GM18870 (cell line): ENCODE measurements around the gene LAMP1.
"Not testable (repeated sequence)": the region's sequence is repeated elsewhere in the genome, so short reads cannot be mapped to it uniquely, and the experiment has no call there.

Source experiments
- ATAC-seq: cut with Tn5 transposase; IDR thresholded peaks from one replicate; pipeline ENCODE4 v1.9.1; 2021; ENCODE audit warnings: moderate library complexity; ENCODE audit not compliant: unreplicated experiment

Gene LAMP1

DNA sequence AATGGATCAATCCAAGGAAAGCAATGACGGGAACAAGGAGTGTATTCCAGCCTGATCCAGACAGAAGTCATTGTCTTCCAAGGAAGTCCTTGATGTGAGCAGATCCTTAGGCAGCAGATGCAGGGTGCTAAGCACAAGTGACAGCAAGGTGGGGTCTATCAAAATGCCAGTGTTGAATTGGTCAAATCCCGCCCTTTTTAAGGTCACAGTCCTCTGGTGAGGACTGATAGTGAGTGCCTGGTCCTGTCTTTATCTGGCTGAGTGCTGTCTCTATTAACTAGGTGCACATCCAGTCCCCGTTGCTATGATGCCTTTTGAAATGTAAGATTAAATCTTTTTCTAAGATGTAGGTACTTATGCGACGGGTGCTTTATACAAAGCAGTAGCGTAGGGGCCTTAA is 1.3 kb upstream of the LAMP1 start:
- no peak for ATAC-seq

DNA sequence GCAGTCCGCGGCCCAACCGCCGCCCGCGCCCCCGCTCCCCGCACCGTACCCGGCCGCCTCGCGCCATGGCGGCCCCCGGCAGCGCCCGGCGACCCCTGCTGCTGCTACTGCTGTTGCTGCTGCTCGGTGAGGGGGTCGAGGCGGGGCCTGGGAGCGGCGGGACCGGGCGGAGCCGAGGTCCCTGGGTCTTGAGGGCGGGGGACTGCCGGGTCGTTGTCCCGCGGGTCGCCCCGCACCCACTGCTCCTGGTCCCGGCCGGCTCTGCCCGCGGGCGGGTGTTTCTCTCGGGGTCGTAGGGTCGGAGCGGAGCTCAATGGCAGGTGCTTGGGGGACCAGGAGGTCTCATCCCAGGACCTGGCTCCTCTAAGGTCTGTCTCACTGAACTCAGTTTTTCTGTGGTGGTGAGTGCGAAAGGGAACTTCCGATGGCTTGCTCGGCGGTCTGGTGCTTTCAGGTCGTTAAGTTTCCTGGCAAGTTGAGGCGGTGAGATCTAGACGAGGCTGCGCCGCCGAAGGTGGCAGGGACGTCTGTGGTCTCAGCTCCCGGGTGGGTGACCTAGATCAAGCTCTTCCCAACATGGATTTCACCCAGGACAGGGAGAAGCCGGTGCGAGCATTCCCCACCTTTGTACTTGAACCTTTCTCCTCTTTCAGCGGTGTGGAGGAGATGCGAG is 467 bp downstream of the LAMP1 start:
- ATAC-seq, result peak; percentile 28

DNA sequence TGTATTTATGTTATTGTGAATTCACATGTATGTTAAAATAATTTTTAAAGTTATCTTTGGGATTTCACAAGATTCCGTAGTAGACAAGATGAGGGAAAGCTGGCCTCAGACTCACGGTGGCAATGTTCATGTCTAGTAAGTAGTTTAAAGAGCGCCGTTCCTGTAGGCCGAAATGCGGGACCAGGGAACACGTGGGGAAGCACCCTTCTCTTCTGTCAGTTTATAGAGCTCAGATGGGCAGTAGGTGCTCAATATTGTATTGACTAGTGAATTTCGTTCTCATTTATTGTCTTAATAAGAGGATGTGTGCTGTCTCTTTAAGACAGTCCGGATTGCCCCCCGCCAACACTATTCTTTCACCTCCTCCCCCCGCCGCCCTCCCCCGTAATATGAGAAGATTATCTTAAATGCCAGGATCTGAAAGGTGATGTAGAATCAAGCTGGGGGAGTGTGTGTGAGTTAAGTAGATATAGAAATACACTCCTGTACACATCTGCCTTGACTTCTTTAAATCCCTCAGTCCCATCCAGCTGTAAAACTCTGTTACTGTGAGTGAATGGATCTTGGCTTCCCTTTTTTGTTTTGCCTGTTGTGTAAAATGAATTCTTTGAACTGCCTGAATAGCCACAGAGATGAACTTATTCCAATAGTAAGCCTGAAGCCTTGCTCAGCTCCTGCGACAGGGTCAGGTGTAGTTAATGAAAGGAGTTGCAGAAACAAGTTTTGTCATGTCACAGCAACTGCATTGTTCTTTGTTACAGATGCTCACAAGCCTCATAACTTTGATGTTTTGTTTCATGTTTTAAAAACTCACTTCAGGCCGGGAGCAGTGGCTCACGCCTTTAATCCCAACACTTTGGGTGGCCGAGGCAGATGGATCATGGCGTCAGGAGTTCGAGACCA is 1.3 kb downstream of the LAMP1 start:
- no peak for ATAC-seq

DNA sequence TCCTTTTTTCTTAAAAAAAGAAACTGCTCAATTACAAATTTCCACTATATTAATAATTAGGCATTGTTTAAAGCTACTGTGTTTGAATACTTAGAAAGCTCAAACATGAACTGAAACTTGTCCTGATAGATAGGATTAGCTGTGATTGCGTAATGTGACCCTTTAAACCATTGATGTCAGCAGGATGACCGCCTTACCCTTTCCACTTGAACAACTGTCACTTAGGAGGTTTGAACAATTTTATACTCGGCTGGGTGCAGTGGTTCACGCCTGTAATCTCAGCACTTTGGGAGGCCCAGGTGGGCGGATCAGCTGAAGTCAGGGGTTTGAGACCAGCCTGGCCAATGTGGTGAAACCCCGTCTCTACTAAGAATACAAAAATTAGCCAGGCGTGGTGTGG is 2.9 kb downstream of the LAMP1 start:
- ATAC-seq, result no peak

DNA sequence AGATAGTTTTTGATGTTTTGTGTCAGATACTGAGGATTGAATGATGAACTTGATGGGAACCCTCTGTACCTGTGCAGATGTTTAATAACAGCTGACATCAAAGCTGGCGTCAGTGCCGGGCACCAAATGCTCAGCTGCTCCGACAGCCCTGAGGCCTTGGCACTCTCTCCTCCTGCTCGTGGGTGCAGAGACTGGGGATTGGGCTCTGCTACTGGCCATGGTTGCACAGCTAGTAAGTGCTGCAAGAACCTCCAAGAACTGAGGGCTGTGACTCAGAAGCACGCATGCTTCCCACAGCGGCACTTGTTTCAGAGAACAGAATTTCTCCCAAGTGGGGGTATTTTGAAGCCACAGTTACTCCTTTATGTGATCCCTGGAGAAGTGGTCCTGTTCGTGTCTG is 5.9 kb downstream of the LAMP1 start:
- ATAC-seq, result no peak

DNA sequence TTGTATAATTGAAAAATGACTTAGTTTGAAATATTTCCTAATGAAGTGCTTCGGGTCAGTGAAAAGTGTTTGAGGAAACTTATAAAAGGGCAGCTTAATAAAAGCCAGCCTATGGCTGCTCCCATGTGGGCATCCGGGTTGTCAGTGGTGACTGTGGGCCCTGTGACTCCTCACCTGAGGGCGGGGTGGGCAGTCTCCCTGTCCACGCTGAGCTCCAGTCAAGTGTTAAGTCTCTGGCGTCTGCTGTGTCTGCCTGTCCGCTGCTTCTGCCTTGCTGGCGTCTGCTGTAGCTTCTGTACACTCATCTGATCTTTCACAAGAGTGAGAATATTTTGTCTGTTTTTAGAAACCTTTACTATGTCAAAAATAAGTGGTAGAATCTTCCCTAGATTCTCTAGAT is 7.1 kb downstream of the LAMP1 start:
- no peak for ATAC-seq

DNA sequence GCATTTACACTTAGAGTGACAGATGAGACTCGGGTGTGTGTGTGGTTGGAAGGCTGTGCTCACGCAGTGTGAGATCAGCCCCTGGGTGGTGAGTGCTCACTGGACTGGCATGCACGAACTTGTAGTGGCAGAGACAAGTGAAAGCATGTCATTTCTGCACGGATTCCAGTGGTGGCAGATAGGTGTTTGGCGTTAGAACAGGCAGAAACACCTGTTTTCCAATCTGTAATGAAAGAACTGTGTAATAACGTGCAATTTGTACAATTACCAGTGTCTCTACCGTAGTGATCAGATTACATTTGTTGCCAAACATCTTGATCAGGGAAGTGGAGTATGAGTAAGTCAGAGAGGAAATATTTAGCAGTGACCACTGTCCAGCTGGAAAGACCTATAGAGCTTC is 8.2 kb downstream of the LAMP1 start:
- ATAC-seq, result no peak

DNA sequence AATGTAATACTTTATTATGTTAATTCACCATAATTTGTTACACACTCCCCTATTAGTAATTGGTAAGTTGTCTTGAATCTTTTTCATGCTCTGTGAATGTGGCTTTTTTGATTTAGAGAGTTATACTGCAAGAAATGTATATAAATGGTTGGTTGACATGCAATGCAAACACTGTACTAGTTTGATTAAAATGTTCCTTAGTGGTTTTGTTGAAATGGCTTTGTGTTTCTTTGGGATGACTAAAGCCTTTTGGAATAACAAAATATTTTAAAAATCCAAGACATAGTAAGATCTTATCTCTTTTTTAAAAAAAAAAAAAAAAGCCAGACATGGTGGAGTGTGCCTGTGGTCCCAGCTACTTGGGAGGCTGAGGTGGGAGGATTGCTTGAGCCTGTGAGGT is 10.5 kb downstream of the LAMP1 start:
- ATAC-seq, result no peak

DNA sequence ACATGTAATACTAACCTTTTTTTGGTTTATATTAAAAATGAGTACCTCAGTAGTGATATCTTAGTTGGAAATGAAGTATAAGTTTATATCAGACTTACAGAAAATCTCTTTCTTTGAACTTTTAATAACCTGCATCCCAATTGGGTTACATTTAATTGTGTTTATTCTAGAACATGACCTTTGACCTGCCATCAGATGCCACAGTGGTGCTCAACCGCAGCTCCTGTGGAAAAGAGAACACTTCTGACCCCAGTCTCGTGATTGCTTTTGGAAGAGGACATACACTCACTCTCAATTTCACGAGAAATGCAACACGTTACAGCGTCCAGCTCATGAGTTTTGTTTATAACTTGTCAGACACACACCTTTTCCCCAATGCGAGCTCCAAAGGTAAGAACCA is 12.4 kb downstream of the LAMP1 start:
- ATAC-seq, result no peak

DNA sequence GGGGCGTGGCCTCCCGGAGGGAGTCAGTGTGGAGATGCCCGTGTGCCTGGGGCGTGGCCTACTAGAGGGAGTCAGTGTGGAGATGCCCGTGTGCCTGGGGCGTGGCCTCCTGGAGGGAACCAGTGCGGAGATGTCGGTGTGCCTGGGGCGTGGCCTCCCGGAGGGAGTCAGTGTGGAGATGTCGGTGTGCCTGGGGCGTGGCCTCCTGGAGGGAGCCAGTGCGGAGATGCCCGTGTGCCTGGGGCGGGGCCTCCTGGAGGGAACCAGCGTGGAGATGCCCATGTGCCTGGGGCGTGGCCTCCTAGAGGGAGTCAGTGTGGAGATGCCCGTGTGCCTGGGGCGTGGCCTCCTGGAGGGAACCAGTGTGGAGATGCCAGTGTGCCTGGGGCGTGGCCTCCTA is 17.1 kb downstream of the LAMP1 start:
- not testable (repeated sequence) for ATAC-seq

DNA sequence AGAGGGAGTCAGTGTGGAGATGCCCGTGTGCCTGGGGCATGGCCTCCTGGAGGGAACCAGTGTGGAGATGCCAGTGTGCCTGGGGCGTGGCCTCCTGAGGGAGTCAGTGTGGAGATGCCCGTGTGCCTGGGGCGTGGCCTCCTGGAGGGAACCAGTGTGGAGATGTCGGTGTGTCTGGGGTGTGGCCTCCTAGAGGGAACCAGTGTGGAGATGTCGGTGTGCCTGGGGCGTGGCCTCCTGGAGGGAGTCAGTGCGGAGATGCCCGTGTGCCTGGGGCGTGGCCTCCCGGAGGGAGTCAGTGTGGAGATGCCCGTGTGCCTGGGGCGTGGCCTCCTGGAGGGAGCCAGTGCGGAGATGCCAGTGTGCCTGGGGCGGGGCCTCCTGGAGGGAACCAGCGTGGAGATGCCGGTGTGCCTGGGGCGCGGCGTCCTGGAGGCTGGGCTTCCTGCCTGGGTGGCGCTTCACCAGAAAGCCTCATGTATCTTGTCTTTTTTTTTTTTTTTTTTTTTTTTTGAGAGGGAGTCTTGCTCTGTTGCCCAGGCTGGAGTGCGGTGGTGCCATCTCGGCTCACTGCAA is 17.9 kb downstream of the LAMP1 start:
- ATAC-seq, result not testable (repeated sequence)

DNA sequence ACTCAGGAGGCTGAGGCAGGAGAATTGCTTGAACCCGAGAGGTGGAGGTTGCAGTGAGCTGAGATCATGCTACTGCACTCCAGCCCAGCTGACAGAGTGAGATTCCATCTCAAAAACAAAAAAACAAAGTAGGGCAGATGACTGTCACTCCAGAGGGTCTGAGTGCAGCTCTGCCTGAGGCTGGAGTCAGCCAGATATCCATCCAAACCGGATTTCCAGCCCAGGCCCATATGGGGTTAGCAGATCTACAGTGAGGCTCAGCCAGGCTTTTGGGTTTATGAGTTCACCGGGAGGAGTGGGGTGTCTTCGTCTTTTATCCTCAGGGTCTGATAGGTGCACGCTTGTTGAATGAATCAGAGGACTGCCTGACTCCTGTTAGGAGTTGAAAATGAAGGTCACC is 19.0 kb downstream of the LAMP1 start:
- ATAC-seq, result no peak

DNA sequence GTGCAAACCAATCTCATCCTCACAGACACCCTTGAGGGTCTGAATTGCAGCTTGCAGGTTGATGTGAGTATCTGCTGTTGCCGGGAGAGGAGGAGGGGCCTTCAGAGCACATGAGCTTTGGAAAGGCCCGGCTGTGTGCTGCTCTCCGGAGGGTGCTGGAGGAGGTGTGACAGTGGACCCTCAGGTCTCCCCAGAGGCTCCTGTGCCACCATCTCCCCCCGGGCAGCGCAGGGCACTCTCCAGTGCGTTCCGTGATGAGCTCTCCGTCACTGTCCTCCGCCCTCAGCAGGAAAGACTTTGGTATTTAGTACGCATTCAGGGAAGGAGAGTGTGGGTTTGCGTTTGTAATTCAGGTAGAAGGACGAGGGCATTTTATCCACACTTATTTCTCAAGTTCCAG is 20.0 kb downstream of the LAMP1 start:
- no peak for ATAC-seq

DNA sequence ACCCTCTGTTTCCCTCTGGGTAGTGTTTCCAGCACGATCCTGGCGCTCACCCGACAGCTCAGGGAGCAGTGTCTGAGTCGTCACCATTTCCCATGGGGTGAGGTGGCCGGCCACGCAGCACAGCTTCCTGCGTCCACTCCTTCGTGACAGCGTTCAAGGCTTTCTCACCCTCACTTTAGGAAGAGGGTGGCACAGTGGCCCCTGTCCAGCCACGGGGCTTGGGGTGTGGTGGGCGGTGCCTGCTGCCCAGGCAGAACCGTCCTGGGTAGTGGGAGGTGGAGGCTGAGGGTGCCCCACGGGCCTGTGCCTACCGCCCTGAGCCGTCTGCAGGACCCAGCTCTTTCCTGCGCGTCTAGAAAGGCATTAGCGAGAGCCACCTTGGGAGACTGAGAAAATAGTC is 21.9 kb downstream of the LAMP1 start:
- ATAC-seq, result no peak

DNA sequence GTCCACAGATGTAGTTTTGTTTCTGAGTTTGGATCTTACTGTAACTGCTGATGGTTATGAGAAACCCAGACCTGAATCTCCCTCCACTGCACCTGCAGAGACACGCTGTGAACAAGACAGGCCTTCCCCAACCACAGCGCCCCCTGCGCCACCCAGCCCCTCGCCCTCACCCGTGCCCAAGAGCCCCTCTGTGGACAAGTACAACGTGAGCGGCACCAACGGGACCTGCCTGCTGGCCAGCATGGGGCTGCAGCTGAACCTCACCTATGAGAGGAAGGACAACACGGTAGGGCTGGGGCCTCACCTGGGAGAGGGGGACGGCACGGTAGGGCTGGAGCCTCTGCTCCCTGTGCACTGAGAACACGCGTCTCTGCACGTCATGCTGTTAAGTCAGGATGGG is 22.3 kb downstream of the LAMP1 start:
- no peak for ATAC-seq

DNA sequence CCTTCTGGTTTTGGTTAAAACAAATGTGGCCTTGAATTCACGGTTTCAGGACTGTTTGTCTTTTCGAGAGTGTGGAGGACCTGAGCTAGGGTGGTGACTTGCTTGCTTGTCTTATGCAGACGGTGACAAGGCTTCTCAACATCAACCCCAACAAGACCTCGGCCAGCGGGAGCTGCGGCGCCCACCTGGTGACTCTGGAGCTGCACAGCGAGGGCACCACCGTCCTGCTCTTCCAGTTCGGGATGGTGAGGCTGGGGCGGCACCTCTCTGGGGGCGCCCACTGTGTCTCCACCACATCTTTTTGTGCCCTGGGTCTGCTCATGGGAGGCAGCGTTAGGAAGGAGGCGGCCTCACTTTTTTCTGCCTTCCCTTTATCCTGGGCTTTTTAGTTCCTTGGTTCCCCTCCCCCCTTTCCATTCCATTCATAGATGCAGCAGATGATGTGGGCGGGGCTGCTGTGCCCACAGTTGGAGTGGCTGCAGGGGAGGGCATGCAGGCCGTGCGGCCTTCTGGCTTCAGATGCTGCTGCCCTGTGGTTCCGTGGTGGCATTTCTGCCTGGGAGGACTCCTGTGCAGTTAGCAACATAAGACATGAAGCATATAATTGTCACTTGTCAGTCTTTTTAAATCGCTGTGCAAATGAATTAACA is 23.3 kb downstream of the LAMP1 start:
- no peak for ATAC-seq

DNA sequence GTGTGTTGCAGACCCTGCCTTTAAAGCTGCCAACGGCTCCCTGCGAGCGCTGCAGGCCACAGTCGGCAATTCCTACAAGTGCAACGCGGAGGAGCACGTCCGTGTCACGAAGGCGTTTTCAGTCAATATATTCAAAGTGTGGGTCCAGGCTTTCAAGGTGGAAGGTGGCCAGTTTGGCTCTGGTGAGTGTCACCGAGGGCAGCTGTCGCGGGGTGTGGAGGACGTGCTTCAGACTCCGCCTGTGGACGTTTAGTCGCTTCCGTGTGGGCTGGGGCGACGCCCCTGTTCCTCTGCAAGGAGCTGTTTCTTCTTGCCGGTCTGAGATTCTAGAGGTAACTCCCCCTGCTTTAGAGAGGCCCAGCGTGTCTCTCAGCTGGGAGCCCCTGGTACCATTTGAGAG is 24.5 kb downstream of the LAMP1 start:
- ATAC-seq, result no peak

DNA sequence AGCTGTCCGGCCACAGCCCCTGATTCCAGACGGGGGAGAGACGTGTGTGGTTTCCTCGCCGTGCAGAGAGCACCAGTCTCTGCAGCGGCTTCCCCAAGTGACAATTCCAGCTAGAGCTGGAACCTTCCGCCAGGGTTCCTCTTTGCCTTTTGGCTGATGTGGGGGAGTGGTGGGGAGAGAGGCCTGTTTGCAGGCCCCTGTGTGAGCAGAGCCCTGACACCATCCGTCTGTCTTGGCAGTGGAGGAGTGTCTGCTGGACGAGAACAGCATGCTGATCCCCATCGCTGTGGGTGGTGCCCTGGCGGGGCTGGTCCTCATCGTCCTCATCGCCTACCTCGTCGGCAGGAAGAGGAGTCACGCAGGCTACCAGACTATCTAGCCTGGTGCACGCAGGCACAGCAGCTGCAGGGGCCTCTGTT is 25.0 kb downstream of the LAMP1 start:
- ATAC-seq, result no peak

DNA sequence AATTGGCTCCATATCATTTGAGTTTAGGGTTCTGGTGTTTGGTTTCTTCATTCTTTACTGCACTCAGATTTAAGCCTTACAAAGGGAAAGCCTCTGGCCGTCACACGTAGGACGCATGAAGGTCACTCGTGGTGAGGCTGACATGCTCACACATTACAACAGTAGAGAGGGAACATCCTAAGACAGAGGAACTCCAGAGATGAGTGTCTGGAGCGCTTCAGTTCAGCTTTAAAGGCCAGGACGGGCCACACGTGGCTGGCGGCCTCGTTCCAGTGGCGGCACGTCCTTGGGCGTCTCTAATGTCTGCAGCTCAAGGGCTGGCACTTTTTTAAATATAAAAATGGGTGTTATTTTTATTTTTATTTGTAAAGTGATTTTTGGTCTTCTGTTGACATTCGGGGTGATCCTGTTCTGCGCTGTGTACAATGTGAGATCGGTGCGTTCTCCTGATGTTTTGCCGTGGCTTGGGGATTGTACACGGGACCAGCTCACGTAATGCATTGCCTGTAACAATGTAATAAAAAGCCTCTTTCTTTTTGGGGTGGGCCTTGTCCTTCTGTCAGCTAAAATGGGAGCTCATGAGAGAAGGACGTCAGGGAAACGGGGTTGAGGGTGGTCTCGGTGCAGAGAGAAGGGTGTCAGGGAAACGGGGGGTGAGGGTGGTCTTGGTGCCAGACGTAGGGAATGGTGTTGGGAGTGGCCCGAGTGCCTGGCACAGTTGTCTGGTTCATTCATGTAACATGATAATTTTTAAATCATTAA is 26.0 kb downstream of the LAMP1 start:
- ATAC-seq, result no peak

DNA sequence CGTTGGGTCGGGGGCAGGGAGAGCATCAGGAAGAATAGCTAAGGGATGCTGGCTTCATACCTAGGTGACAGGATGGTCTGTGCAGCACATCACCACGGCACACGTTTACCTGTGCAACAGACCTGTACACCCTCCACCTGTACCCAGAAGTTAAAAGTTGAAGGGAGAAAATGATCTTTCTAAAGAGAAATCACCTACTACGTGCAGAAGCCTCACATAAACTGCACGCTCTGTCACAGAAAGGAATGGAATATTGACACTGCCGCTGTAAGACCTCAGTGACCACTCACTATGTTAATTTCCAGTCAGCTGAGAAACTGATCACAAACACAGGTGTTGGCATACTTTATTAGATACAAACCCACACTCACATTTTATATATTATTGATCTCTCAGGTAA is 26.8 kb downstream of the LAMP1 start:
- no peak for ATAC-seq

DNA sequence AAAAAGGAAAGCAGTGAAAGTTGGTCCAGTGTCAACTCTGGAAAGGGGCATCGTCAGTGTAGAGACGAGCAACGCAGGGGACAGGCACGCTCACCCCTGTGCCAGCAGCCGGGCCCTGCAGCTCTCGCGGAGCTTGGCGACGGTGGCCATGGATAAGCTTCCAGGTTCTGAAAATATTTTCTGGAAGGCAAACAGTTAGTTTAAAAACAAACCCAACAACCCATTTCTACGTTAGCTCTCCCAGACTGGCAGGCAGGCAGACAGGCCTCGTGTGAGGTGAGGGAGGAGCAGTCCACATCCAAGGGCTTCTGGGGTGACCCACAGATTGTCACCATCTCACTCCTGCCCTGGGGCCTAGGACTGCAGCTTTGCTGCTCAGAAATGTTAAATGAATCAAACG is 27.4 kb downstream of the LAMP1 start:
- no peak for ATAC-seq
